ENCODE data around the gene SNRNP25. TPM values are rescaled to one million over a fixed set of nuclear protein-coding genes. Genes with fewer than 3 reads are reported as not detected.

The SNRNP25 gene
- total and polyA plus RNA-seq, 2 donors (not counting 1 experiment from before 2014, with no cell fraction given): 25.5 to 32.8 TPM

DNA sequence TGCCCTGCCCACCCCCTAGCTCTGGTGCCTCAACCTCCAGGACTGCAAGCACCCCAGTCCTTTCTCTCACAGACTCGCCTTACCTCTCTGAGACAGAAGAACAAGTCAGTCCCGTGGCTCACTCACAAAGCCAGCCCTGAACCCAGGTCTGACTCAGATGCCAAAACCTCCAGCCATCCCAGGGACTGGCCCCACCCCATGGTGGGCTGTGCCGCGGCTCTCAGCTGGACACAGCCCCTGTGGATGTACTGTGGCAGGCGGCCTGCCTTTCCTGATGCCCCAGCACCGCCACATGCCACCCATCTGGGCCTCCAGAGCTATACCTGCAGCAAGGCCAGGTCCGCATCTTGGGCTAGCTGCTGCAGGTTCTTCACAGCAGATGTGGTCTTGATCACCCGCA is 44.2 kb downstream of the SNRNP25 start:
- ATAC-seq (ENCODE audit: low read depth) (no peak), DNase-seq (no peak)
- no peaks in the 10 kb centered on the region for H3K27me3 Mint-ChIP-seq
- Histone ChIP-seq H3K4me2 (replicated peaks; ENCODE audit: low read depth, low read length, poor library complexity, severe bottlenecking) (no peak overlapping the region), H3K9me3 (ENCODE audit: control extremely low read depth in 1 of 3, control insufficient read depth in 2 of 3, insufficient read depth in 1 of 3, low read length in 2 of 3) (no peaks in the 10 kb centered on the region), H4K20me1 (ENCODE audit: control insufficient read depth, insufficient read depth, low read length, poor library complexity, severe bottlenecking) (peaks cover 11% of the 10 kb centered on the region), H3K36me3 (replicated peaks in 1 of 2; ENCODE audit: control extremely low read depth in 1 of 2, control insufficient read depth in 1 of 2, extremely low read depth in 1 of 2, insufficient read depth in 2 of 2, low read length in 1 of 2) (peaks cover 0 to 15% of the 10 kb centered on the region in 2 experiments), H3K79me2 (ENCODE audit: control insufficient read depth, insufficient read depth, low read length) (peaks cover 4% of the 10 kb centered on the region), H3K9ac (ENCODE audit: low read length) (no peak overlapping the region), H3K4me1 (ENCODE audit: control insufficient read depth in 2 of 2, insufficient read depth in 2 of 2, low read length in 2 of 2) (peaks cover 0 to 10% of the 10 kb centered on the region in 2 donors), H2AFZ (ENCODE audit: insufficient read depth, low read depth, low read length, poor library complexity, severe bottlenecking) (no peak overlapping the region), H3K4me3 (ENCODE audit: control extremely low read depth in 1 of 5, extremely low read depth in 1 of 5, insufficient read depth in 1 of 5, low read depth in 2 of 5, low read length in 4 of 5) (no peak overlapping the region), H3K27me3 (replicated peaks in 1 of 4; ENCODE audit: control extremely low read depth in 1 of 4, control insufficient read depth in 3 of 4, insufficient read depth in 4 of 4, low read length in 3 of 4) (no peaks in the 10 kb centered on the region), H3K27ac (ENCODE audit: low read length in 2 of 2) (no peak overlapping the region)
- ChIA-PET CTCF (interaction anchor here (0.5 to 8.2 kb wide), 13 partner anchors 9 to 84 kb away, joined by 3 to 401 read pairs (median 9); partner anchors contain the start of genes MPG, NPRL3 and RHBDF1), POLR2A (interaction anchor here (0.6 to 0.8 kb wide), 2 partner anchors 26 to 104 kb away, joined by 3 to 7 read pairs; partner anchors contain the start of gene RHBDF1)
- peaks cover 6% of the 10 kb centered on the region for H3K4me1 Mint-ChIP-seq
- intact Hi-C loops (cut with micrococcal nuclease): loop anchor here (1.0 kb wide), 3 partner anchors 20 to 45 kb away; partner anchors contain the start of genes MPG, POLR3K and SNRNP25
- H3K27ac Mint-ChIP-seq: no peak overlapping the region
- no peak overlapping the region for H3K4me3 Mint-ChIP-seq
- no peak for TF ChIP-seq EZH2 (IDR thresholded peaks at IDR 0.05; ENCODE audit: borderline replicate concordance, insufficient read depth, low read depth, low read length, poor library complexity, severe bottlenecking)
- TF ChIP-seq, protein P1, sequence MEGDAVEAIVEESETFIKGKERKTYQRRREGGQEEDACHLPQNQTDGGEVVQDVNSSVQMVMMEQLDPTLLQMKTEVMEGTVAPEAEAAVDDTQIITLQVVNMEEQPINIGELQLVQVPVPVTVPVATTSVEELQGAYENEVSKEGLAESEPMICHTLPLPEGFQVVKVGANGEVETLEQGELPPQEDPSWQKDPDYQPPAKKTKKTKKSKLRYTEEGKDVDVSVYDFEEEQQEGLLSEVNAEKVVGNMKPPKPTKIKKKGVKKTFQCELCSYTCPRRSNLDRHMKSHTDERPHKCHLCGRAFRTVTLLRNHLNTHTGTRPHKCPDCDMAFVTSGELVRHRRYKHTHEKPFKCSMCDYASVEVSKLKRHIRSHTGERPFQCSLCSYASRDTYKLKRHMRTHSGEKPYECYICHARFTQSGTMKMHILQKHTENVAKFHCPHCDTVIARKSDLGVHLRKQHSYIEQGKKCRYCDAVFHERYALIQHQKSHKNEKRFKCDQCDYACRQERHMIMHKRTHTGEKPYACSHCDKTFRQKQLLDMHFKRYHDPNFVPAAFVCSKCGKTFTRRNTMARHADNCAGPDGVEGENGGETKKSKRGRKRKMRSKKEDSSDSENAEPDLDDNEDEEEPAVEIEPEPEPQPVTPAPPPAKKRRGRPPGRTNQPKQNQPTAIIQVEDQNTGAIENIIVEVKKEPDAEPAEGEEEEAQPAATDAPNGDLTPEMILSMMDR (IDR thresholded peaks at IDR 0.05): no peak
- WGBS (ENCODE audit: insufficient coverage): 90% methylated on average over 8 of the region's 8 CpGs
- H3K9me3 Mint-ChIP-seq (ENCODE audit: insufficient read depth): no peaks in the 10 kb centered on the region

DNA sequence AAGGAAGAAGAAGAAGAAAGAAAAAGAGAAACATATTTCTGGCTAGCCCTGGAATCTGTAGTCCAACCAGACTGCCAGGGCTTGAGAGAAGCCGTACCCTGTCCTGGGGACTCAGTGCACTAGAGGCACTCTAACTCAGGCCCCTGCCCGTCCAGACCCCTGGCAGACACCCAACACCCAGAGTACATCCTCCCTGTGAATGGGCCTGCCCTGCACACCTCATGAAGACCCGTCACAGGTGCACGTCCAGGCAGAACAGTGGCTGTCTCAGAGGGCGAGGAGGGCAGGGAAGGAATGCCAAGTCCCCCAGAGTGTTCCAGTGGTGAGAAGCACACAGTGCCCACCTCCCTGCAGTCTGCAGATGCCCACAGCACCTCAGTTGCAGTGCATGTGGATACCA is 47.4 kb downstream of the SNRNP25 start:
- POLR2A ChIA-PET: no interaction called here

More for the DNA sequence above, 47.4 kb downstream of the SNRNP25 start:
- Histone ChIP-seq H3K79me2 (ENCODE audit: control insufficient read depth, insufficient read depth, low read length) (no peaks in the 10 kb centered on the region), H3K27ac (ENCODE audit: low read length in 2 of 2) (no peak overlapping the region), H3K36me3 (replicated peaks in 1 of 2; ENCODE audit: control extremely low read depth in 1 of 2, control insufficient read depth in 1 of 2, extremely low read depth in 1 of 2, insufficient read depth in 2 of 2, low read length in 1 of 2) (peaks cover 0 to 20% of the 10 kb centered on the region in 2 experiments), H3K4me3 (ENCODE audit: control extremely low read depth in 1 of 5, extremely low read depth in 1 of 5, insufficient read depth in 1 of 5, low read depth in 2 of 5, low read length in 4 of 5) (no peak overlapping the region), H3K4me2 (replicated peaks; ENCODE audit: low read depth, low read length, poor library complexity, severe bottlenecking) (no peak overlapping the region), H3K9ac (ENCODE audit: low read length) (no peak overlapping the region), H4K20me1 (ENCODE audit: control insufficient read depth, insufficient read depth, low read length, poor library complexity, severe bottlenecking) (peaks cover 11% of the 10 kb centered on the region), H3K4me1 (ENCODE audit: control insufficient read depth in 2 of 2, insufficient read depth in 2 of 2, low read length in 2 of 2) (peaks cover 0 to 10% of the 10 kb centered on the region in 2 donors), H3K9me3 (ENCODE audit: control extremely low read depth in 1 of 3, control insufficient read depth in 2 of 3, insufficient read depth in 1 of 3, low read length in 2 of 3) (no peaks in the 10 kb centered on the region), H2AFZ (ENCODE audit: insufficient read depth, low read depth, low read length, poor library complexity, severe bottlenecking) (no peak overlapping the region), H3K27me3 (replicated peaks in 1 of 4; ENCODE audit: control extremely low read depth in 1 of 4, control insufficient read depth in 3 of 4, insufficient read depth in 4 of 4, low read length in 3 of 4) (no peaks in the 10 kb centered on the region)
- TF ChIP-seq, protein P1 (IDR thresholded peaks at IDR 0.05): no peak
- no peak overlapping the region for H3K27ac Mint-ChIP-seq
- DNase-seq (no peak), ATAC-seq (ENCODE audit: low read depth) (no peak)
- intact Hi-C loops (cut with micrococcal nuclease): no loop called here
- H3K4me1 Mint-ChIP-seq: peaks cover 6% of the 10 kb centered on the region
- CTCF ChIA-PET: interaction anchor here (8.2 kb wide), 1 partner anchor 32 kb away, joined by 401 read pairs; the partner anchor contains the start of gene RHBDF1
- no peaks in the 10 kb centered on the region for H3K9me3 Mint-ChIP-seq (ENCODE audit: insufficient read depth)
- no peak overlapping the region for H3K4me3 Mint-ChIP-seq
- 96% methylated on average over 5 of the region's 5 CpGs for WGBS (ENCODE audit: insufficient coverage)
- no peaks in the 10 kb centered on the region for H3K27me3 Mint-ChIP-seq

Data from B cell (primary cell).